Activated T-cell treated with anti-CD3 and anti-CD28 coated beads, Interleukin-2, amount 50 U/mL, for 1 hour (primary cell): ENCODE results near the gene KIAA0753.
"Not testable (repeated sequence)": the region's sequence is repeated elsewhere in the genome, so short reads cannot be mapped to it uniquely, and the experiment has no call there.

ENCODE experiments used
- DNase-seq: peaks from one replicate; pipeline ENCODE4 v3.0.0-alpha.2; 2020

KIAA0753 gene

GRCh38 chr17:6668219-6668618 is 27.7 kb upstream of the KIAA0753 start:
- no peak for DNase-seq

DNA sequence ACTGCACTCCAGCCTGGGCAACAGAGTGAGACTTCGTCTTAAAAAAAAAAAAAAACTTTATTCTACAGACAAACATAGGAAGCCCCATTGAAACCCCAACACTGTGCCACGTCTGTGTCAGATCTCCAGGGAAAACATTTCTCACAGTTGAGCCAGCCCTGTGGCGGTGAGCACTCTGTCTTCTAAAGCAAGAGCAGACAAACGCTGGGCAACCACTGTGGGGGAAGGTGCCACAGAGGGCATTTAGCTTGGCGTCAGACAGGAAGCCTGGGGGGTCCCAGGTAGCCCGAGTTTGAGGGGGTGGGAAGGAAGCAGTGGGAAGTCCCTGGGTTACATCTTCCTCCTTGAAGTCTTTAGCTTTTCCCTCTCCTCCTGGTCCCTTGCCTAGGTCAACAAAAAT is 27.0 kb upstream of the KIAA0753 start:
- no peak for DNase-seq

DNA sequence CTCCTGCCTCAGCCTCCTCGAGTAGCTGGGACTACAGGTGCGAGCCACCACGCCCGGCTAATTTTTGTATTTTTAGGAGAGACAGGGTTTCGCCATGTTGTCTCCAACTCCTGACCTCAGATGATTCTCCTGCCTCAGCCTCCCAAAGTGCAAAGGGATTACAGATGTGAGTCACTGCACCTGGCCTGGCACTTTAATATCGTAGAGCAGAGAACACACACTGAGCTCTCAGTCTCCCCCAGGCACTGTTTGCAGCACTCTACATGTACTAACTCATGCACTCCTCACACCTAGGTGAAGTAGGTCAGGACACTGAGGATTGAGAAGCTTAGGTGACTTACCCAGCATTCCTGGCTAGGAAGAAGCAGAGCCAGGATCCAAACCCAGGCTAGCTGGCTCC is 26.0 kb upstream of the KIAA0753 start:
- DNase-seq, result no peak

DNA sequence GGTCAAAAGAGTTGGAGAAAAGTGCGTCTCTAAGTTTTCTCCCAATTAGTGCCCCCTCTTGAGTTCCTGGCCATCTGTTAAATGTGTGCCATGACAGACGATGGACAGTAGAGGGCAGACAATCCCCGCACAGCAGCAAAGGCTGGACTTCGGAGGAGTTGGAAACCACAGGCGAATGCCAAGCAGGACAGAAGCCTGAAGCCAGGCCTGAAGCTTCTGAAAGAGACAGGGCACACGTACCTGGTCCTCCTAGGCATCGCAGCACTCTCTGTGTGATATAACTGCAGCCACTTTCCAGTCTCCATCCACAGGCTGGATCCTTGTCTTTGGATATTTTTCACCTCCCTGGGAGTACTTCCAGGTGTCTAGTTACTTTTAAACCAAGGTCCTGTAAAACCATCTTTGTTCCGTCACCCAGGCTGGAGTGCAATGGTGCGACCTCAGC is 25.6 kb upstream of the KIAA0753 start:
- peak; percentile 47 for DNase-seq

DNA sequence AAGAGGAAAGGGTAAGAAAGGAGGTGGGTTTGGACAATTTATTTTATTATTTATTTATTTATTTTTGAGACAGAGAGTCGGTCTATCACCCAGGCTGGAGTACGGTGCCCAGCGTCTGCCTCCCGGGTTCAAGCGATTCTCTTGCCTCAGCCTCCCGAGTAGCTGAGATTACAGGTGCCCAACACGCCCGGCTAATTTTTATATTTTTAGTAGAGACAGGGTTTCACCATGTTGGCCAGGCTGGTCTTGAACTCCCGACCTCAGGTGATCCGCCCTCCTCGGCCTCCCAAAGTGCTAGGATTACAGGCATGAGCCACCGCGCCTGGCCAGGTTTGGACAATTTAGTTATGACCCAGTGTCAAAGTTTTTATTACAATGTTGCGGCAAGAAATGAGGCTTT is 22.7 kb upstream of the KIAA0753 start:
- not testable (repeated sequence) for DNase-seq

GRCh38 chr17:6661464-6661848 is 20.9 kb upstream of the KIAA0753 start:
- no peak for DNase-seq

GRCh38 chr17:6660805-6661463 is 20.4 kb upstream of the KIAA0753 start:
- no peak for DNase-seq

GRCh38 chr17:6660101-6660500 is 19.6 kb upstream of the KIAA0753 start:
- no peak for DNase-seq

DNA sequence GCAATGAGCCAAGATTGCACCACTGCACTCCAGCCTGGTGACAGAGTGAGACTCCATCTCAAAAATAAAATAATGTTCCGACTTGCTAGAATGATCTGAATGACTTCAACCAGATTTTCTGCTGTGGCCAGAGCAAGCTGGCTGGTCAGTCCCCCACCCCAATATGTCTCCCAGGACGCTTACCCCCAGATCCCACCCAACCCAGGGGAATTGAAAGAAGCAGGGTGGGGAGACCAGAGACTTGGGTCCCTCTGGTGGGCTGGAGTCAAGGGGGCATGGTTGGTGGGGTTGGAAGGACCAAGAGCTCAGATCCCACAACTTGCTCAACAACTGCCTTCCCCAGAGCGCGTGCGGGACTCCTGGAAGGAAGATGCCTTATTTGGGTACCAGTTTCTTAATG is 17.9 kb upstream of the KIAA0753 start:
- DNase-seq, result not testable (repeated sequence)

DNA sequence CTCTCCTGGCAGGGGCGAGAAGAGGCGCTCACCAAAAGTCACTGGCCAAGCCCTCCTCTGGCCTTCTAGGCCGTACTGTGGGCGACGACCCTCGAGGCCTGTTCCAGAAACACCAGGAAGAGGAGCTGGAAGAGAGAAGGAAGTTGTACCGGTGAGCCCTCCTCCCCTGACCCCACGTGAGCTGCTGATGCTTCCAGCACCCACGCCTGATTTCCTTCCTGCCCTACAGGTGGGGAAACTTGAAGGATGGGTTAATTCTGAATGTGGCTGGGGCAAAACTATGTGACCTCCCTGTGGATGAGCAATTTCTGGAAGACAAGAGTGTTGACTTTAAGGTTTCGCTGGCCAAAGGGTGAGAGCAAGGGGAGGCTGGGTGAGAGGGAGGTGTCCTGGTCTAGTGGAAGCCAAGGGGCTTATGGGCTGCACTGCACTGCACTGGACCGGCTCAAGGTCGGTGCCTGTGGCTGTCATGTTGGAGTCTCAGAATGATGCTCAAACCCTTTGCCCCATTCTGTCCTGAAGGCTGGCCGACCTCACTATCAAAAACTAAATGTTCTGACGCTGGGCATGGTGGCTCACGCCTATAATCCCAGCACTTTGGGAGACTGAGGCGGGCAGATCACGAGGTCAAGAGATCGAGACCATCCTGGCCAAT is 17.2 kb upstream of the KIAA0753 start:
- DNase-seq, result no peak

DNA sequence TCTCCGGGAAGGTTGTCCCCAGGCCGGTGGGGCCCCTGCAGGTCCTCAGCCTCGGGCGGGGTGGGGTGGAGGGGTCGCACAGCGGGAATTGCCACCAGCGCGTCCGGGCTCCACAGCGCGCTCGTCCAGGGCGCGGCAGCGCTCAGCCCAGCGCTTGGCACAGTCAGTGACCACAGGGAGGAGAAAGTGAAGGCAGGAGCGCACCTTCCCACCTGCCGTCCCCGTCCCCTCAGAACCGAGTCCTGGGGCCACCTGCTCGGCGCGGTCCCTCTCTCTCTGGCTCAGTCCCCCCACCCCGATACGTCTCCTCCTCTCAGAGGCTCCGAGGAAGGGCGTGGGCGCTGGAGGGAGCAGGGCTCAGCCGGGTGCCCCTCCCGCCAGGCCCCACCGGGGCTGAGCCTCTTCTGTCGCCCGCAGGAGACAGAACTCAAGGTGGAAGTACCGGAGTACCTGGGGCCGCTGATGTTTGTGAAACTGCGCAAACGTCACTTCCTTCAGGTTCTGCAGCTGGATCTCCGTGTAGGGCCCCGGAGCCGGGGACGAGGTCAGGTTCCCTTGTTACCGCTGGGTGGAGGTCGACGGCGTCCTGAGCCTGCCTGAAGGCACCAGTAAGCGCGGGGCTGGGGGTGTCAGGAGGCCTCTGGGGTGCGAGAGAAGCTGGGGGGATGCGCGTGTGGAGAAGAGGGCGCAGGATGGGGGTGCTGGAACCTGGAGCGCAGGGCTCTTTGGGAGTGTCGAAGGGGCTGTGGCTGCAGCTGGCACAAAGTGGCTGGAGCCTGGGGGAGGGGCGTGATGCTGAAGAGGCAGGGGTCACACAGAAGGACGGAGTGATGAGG is 16.5 kb upstream of the KIAA0753 start:
- peak; percentile 74 for DNase-seq

GRCh38 chr17:6655732-6656361 is 15.3 kb upstream of the KIAA0753 start:
- not testable (repeated sequence) for DNase-seq

- DNase-seq, result no peak
Observed at GRCh38 chr17:6654841-6655731, 14.6 kb upstream of the KIAA0753 start.

- DNase-seq, result no peak
Observed at GRCh38 chr17:6651919-6652452, 11.5 kb upstream of the KIAA0753 start.

DNA sequence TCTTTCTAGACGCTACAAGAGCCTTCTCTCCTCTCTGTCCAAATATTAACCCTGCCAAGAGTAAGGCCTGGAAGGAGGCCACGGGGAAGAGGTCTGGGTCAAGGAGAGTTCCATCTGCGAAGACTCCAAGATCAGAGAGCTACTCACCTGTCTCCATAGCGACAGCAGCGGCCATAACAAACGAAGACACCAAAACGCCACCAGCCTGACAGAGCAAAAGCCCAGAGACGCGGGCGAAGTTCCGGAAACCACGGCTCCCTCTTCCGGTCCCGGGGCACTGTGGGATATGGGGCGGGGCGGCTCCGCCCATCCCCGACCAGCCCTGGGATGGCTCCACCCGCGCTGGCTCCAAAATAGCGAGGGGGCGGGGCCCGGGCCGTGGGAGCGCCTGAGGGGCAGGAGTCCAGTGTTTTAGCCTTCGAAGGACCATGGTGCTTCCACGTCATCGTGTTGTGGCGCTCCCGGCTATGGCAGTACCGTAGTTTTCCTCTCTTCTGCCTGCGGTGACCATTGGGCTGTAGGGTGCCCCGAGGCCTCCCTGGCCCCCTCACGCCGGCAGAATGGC is 10.9 kb upstream of the KIAA0753 start, which contains the start of the genes C17orf100 and MED31:
C17orf100 (plus strand) TSS at position 409 of the 565 bp plus-strand sequence; CDS start at position 561, 152 bp downstream.
MED31 (minus strand) TSS at position 252 of the 565 bp plus-strand sequence; CDS start at position 175, 77 bp downstream.
- DNase-seq, result peak; percentile 94

- DNase-seq, result no peak
Observed at GRCh38 chr17:6648181-6648580, 7.7 kb upstream of the KIAA0753 start.

- DNase-seq, result no peak
Observed at GRCh38 chr17:6643451-6644125, 3.1 kb upstream of the KIAA0753 start.

DNA sequence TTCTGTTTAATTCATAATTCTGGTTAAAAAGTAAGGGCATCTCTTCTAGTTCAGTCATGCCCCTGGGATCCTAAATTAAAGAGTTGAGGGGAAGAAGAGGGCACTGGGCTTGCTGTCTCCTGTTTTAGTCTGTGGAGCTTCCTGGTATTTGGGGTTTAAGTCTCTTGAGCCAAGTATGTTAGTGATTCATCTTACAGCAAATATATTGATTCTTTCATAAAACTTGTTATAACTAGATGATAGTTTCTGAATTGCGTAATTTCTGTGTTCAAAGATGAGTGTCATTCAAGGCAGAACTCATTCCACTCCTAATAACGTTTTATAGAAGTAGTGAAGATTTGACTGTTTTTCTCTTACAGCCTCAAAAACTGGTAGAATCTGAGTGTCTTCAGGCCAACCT is 2.1 kb upstream of the KIAA0753 start:
- no peak for DNase-seq

DNA sequence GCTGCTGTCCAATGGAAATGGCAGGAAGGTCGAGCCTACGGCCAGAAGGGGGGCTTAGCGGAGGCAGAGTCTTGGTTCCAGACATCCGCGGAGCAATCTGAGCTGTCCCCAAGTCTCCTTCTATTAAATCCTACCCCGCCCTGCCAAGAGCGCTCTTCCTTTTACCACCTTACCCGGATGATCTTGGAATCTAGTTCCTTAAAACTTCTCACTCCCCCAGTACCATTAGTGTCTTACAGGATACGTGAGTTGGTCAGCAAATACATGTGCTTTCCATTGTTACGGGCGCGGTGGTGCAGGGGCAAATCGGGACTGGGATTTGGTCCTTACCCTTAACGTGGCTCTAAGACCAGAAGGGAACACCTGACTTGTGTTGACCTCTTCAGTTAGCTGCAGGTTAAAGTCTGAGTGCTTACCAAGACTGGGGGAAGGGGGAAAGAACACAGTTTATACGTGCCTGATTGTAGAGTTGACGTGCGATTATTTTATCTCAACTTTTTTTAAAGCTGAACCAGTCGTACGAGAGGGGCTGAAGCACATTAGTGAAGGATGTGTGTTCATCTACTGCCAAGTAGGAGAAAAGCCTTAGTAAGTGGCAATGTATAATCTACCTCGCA is 844 bp upstream of the KIAA0753 start:
- no peak for DNase-seq
